ENCODE measurements around the gene YY1.

DNA sequence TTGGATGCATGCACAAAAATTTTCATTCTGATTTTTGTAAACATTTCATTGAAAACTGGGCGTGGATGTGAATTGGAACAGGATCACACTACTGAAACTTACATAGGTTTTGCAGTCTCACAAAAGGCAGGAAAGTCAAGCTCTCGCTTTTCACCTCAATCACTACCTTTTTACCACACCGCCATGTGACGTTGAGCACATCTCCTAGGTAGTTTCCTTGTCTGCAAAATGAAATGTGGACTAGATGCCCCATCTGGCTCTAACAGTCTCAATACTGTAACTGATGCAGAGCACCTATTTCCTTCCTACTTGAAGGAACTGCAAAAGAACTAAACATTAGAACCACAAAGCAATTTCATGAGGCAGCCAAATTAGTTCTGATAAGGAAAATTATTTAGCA is 4.4 kb upstream of the YY1 start:
- TF ChIP-seq CTCF (IDR thresholded peaks at IDR 0.05; ENCODE audit: insufficient read depth, low read depth, low read length) (no peak), EZH2 (IDR thresholded peaks at IDR 0.05; ENCODE audit: insufficient read depth, low read length) (no peak)

All from astrocyte (in vitro differentiated cells and primary cell).